Endothelial cell of umbilical vein (primary cell): Measurements from ENCODE around the gene LONRF2.

ENCODE experiments used
- CTCF ChIP-seq, 2 donors: IDR thresholded peaks; 1 replicate in 1 of 2; 2 replicates in 1 of 2; pipeline ENCODE4 v1.5.1; 2011; ENCODE audit warnings: low read length in 2 of 2, mild to moderate bottlenecking in 2 of 2, moderate library complexity in 2 of 2, control low read depth in 1 of 2, inconsistent platforms in 1 of 2, low read depth in 1 of 2; ENCODE audit not compliant: insufficient read depth in 1 of 2; ENCODE audit errors: extremely low read depth in 1 of 2
- EZH2 ChIP-seq: IDR thresholded peaks from 2 replicates; pipeline ENCODE4 v1.6.1; 2012; ENCODE audit warnings: borderline replicate concordance, low read depth, mild to moderate bottlenecking, moderate library complexity, low read length, inconsistent platforms; ENCODE audit not compliant: severe bottlenecking
- FOS ChIP-seq: IDR thresholded peaks from 2 replicates; pipeline ENCODE4 v1.6.1; 2011; ENCODE audit warnings: mild to moderate bottlenecking, low read length, moderate library complexity, borderline replicate concordance; ENCODE audit not compliant: insufficient read depth
- JUN ChIP-seq: IDR thresholded peaks from 2 replicates; pipeline ENCODE4 v1.6.1; 2011; ENCODE audit warnings: borderline replicate concordance, low read depth; ENCODE audit not compliant: insufficient read length, insufficient read depth
- MAX ChIP-seq: IDR thresholded peaks from 2 replicates; pipeline ENCODE4 v1.6.1; 2011; ENCODE audit not compliant: insufficient read depth, insufficient read length
- POLR2A ChIP-seq: IDR thresholded peaks from 2 replicates; pipeline ENCODE4 v1.6.1; 2012; ENCODE audit warnings: low read depth, mild to moderate bottlenecking, control low read depth, low read length
- POLR2AphosphoS5 ChIP-seq: IDR thresholded peaks from 2 replicates; pipeline ENCODE4 v1.6.1; 2012; ENCODE audit warnings: low read depth, mild to moderate bottlenecking, control low read depth, low read length, moderate library complexity; ENCODE audit not compliant: insufficient read depth

- TF ChIP-seq POLR2A, result no peak
- no peak for TF ChIP-seq JUN
- TF ChIP-seq CTCF (IDR thresholded peaks at IDR 0.05; ENCODE audit: extremely low read depth in 1 of 2, insufficient read depth in 1 of 2, low read depth in 1 of 2, low read length in 2 of 2), result no peak
- no peak for TF ChIP-seq POLR2AphosphoS5
- no peak for TF ChIP-seq EZH2
- TF ChIP-seq MAX, result no peak
- no peak for TF ChIP-seq FOS
These were observed 73.3 kb downstream of the LONRF2 start for GRCh38 chr2:100248971-100249370.
